ENCODE data around the gene ACTL10.
"Not testable (repeated sequence)": the region's sequence is repeated elsewhere in the genome, so short reads cannot be mapped to it uniquely, and the experiment has no call there.

The ACTL10 gene

DNA sequence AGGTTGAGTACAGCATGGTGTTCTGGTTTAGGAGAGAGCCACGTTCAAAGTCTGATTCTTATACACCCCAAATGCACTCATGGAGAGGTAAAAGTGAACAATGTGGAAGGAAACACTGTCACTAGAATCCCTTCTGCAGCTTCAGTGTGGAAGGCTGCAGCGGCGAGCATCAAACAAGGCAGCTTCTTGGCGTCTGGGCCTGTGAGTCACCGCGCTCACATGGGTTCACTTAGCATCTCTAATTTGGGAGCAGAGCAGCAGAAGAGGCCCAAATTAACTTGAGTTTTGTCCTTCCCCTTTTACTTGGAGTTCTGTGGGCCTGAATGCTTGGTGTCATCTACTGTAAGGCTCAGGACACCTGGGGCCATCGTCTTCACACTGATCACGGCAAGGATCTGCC is 30.4 kb downstream of the ACTL10 start:
- DNase-seq: no peak

DNA sequence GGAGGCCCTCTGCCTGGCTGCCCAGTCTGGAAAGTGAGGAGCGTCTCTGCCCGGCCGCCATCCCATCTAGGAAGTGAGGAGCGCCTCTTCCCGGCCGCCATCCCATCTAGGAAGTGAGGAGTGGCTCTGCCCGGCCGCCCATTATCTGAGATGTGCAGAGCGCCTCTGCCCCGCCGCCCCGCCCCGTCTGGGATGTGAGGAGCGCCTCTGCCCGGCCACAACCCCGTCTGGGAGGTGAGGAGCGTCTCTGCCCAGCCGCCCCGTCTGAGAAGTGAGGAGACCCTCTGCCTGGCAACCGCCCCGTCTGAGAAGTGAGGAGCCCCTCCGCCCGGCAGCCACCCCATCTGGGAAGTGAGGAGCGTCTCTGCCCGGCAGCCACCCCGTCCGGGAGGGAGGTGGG is 32.2 kb downstream of the ACTL10 start:
- DNase-seq: not testable (repeated sequence)

DNA sequence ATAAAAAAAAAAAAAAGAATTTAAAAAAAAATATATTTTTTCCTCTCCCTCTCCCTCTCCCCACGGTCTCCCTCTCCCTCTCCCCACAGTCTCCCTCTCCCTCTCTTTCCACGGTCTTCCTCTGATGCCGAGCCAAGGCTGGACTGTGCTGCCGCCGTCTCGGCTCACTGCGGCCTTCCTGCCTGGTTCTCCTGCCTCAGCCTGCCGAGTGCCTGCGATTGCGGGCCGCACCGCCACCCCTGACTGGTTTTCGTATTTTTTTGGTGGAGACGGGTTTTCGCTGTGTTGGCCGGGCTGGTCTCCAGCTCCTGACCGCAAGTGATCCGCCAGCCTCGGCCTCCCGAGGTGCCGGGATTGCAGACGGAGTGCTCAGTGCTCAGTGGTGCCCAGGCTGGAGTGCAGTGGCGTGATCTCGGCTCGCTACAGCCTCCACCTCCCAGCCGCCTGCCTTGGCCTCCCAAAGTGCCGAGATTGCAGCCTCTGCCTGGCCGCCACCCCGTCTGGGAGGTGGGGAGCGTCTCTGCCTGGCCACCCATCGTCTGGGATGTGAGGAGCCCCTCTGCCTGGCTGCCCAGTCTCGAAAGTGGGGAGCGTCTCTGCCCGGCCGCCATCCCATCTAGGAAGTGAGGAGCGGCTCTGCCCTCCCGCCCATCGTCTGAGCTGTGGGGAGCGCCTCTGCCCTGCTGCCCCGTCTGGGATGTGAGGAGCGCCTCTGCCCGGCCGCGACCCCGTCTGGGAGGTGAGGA is 34.1 kb downstream of the ACTL10 start:
- DNase-seq: not testable (repeated sequence)

DNA sequence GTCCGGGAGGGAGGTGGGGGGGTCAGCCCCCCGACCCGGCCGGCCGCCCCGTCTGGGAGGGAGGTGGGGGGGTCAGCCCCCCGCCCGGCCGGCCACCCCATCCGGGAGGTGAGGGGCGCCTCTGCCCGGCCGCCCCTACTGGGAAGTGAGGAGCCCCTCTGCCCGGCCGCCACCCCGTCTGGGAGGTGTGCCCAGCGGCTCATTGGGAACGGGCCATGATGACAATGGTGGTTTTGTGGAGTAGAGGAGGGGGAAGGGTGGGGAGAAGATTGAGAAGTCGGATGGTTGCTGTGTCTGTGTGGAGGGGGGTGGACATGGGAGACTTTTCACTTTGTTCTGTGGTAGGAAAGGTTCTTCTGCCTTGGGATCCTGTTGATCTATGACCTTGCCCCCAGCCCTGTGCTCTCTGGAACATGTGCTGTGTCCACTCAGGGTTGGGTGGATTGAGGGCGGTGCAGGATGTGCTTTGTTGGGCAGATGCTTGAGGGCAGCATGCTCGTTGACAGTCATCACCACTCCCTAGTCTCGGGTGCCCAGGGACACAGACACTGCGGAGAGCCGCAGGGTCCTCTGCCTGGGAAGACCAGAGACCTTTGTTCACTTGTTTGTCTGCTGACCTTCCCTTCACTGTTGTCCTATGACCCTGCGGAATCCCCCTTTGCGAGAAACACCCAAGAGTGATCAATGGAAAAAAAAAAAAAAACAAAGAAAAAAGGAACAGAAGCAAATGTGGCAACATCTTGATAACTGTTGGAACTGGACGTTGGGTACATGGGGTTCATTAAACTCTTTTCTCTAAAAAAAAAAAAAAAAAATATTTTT is 35.1 kb downstream of the ACTL10 start:
- no peak for DNase-seq

DNA sequence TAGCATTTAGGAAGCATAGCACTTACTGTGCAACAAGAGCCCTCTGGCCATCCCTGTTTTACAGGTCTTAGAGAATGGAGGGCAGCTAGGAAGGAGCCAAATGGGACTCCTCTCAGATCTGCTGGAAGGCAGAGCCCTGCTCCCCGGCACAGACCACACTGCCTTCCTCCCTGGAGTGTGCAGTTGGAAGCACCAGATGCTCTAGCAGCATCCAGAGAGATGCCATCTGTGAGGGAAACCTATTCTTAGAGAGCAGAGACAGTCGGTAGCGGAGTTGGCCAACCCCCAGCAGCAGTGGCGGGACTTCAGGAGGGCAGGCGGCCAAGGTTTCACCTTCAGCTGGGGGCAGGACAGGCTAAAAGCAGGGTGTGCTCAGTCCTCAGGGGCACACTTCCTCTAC is 36.1 kb downstream of the ACTL10 start:
- no peak for DNase-seq

DNA sequence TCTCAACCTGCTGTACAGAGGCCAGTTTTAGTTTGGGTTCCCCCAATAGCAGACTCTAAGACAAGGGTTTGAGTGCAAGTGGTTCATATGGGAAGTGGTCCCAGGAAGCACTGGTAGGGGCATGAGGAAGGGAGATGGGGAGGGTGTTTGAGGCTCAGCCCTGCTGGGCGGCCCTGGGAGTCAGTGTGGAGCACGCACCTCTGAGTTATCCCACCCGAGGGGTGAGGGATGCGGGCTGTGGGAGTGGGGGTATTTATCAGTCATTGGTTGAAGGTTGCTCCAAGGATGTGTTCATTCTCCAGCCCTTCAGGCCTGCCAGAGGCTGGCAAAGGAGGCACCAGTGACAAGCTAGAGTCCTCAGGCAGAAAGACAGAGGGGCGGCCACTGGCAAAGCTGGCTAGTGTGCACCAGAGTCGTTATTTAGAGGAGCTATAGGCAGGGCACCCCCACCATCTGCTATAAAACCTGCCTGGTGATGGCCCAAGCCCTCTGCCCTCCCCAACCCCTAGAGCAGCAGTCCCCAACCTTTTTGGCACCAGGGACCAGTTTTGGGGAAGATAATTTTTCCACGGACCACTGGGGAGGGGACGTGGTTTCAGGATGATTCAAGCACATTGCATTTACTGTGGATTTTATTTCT is 36.9 kb downstream of the ACTL10 start:
- no peak for DNase-seq

DNA sequence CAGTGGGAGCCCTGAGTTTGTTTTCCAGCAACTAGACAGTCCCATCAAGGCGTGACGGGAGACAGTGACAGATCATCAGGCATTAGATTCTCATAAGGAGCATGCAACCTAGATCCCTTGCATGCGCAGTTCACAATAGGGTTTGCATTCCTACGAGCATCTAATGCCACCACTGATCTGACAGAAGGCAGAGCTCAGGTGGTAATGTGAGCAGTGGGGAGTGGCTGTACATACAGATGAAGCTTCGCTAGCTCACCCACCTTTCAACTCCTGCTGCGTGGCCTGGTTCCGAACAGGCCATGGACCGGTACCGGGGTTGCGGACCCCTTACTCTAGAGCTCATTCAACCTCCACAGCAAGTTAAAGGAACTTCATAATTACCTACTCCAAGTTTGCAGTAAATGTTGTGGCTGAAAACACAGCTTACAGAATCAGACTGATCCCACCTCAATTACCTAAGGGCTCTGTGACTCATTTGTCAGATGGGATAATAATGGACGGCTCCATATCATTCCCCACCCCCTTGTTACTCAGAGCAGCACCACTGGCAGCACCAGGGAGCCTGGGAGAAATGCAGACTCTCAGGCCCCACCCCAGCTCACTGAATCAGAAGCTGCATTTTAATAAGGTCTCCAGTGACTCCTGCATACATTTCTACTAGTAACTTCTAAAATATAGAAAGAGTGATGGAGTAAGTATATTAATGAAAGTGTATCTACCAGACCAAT is 37.6 kb downstream of the ACTL10 start:
- DNase-seq: no peak

DNA sequence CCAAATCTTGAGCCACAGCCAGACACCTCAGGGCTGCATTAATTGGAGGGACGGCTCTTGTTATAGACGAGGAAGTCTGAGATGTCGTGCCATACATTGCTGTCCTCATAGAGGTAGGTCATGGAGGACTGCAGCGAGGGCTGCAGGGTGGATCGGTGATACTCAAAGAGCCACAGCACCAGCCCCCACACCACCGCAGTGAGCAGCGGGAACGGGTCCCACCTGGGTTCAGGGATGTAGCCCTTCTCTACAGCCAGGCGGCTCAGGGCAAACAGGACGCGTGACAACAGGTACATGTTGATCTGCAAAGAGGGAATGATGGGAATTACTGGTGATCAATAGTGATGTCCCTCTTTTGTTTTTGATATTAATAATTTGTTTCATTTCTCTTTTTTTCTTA is 40.9 kb downstream of the ACTL10 start:
- no peak for DNase-seq

DNA sequence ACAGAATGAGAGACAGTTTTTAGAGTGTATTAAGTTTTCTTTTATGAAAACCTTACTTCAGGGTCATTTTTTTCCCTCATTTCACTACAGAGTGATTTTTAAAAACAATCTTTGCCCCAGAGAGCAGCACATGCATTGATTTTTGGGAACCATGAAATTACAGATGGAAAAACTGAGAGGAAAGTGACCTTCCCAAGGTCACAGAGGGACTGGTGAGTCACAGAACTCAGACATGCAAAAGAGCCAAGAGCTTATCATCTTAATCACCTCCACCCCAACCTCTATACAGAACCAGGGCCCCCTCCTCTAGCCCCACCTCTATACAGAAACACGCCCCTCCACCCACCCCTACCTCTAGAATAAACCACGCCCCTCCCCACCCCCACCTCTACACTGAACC is 42.7 kb downstream of the ACTL10 start:
- no peak for DNase-seq

DNA sequence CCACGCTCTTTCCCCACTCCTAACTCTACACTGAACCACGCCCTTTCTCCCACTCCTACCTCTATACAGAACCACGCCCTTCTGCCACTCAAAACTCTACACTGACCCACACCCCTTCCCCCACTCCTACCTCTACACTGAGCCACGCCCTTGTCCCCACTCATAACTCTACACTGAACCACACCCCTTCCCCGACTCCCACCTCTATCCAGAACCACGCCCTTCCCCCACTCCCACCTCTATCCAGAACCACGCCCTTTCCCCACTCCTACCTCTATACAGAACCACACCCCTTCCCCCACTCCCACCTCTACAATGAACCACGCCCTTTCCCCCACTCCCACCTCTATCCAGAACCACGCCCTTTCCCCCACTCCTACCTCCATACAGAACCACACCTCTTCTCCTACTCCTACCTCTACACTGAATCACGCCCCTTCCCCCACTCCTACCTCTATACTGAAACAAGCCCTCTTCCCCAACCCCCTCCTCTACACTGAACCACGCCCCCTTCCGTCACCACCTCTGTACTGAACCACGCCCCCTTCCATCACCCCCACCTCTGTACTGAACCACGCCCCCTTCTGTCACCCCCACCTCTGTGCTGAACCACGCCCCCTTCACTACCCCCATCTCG is 43.3 kb downstream of the ACTL10 start:
- DNase-seq: no peak

DNA sequence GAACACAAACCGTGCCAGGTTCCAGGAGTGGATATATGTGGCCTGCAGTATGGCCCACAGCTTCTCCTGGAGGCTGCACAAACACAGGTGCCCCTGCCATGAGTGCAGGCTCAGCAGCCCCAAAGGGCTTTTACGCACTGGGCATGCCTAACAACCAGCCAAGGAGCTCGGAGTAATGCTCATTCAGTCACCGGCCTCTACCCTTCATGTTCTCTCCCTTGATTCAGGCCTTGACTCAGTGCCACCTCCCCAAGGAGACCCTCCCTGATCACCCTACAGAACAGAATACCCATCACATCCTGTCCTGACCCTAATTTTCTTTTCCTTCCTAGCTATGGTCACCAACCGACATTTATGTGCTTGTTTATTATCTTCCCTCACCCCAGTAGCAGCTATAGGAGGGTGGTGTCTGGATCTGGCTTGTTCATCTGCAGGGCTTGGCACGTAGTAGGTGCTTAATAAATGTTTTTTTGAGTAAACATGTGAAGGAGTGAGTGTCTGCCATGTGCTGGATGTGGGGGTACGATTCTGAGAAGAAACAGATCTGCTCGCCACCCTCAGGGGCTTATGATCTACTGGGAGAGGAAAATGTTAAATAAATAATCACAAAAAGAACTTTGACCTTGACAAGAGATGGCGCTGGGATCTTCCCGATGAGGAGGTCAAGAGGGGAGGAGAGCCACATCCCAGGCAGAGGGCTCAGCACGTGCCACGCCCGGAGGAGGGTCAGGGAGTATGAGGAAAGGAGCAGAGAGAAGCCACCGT is 44.1 kb downstream of the ACTL10 start:
- DNase-seq: no peak

DNA sequence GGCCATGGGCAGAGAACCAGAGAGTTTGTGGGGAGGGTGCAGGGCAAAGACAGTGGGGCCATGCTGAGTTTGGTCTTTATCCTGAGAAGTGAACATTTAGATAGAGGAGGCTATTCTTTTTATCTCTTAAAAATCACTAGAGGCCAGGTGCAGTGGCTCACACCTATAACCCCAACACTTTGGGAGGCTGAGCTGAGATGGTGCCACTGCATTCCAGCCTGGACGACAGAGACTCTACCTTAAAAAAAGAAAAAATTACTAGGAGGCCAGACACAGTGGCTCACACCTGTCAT is 44.6 kb downstream of the ACTL10 start:
- no peak for DNase-seq

DNA sequence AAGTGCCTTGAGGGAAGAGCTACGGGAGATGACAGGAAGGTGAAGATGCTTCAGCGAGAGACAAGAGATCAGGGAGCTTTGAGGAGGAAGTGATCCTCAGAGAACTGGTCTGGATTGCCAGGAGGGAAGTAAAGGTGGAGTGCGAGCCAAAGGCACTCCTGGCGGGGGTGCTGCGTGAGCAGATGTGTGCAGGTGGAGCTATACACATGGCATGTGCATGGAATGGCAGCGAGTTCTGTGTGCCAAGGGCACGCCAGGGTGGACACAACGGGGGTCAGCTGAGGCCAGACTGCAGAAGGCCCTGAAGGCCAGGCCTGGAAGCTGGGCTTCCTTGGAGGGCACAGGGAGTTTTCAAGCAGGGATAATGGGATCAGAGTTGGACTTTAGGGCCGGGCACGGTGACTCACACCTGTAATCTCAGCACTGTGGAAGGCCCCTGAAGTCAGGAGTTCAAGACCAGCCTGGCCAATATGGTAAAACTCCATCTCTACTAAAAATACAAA is 47.2 kb downstream of the ACTL10 start:
- DNase-seq: no peak

DNA sequence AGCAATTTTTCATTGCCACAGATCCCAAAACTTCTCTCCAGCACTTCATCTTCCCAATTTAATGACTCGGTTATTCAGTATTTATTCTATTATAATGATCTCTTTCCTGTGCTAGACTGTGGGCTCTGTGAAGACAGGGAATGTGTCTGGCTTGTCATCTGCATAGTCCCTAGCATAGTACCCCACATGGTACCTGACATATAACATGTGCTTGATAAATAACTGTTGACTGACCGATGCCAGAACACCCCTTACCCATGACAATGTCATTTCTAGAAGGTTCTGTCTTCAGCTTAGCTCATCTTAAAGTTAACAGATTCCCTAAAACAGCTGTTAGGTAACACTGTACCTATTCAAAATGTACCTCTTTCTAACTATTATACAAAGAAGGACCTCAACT is 49.8 kb downstream of the ACTL10 start:
- no peak for DNase-seq
